GM23338 (cell line): ENCODE measurements around the gene SLC25A6. TPM values are rescaled to one million over a fixed set of nuclear protein-coding genes. Genes with fewer than 3 reads are reported as not detected.

Source experiments
- ATAC-seq: fragments of 200-7000 bp; cut with Tn5 transposase; 3 replicates; pipeline ENCODE4 v1.9.1; 2020
- DNase-seq: peaks from one replicate; pipeline ENCODE4 v3.0.0-alpha.2; 2015; ENCODE audit warnings: low spot score
- H2AFZ ChIP-seq: fragments of 200-600 bp; sonication (generic); 2 replicates; pipeline ENCODE4 v1.8.0; 2016; ENCODE audit warnings: antibody characterized with exemption, mild to moderate bottlenecking, moderate library complexity
- H3F3A ChIP-seq: fragments of 200-600 bp; sonication (generic); replicated peaks from 2 replicates; pipeline ENCODE4 v1.8.0; 2017; ENCODE audit warnings: antibody characterized with exemption, mixed run types, low read depth
- H3K27ac ChIP-seq: fragments of 200-600 bp; sonication (generic); 2 replicates; pipeline ENCODE4 v1.6.1; 2016; ENCODE audit warnings: low read depth
- H3K27me3 ChIP-seq: fragments of 200-600 bp; sonication (generic); 2 replicates; pipeline ENCODE4 v1.8.0; 2016; ENCODE audit warnings: mild to moderate bottlenecking, mixed run types, moderate library complexity; ENCODE audit not compliant: insufficient read depth
- H3K36me3 ChIP-seq: fragments of 200-600 bp; sonication (generic); 2 replicates; pipeline ENCODE4 v1.8.0; 2016; ENCODE audit warnings: mild to moderate bottlenecking; ENCODE audit not compliant: insufficient read depth
- H3K4me1 ChIP-seq: fragments of 200-600 bp; sonication (generic); 2 replicates; pipeline ENCODE4 v1.8.0; 2016; ENCODE audit warnings: mild to moderate bottlenecking, moderate library complexity; ENCODE audit not compliant: insufficient read depth
- H3K4me2 ChIP-seq: fragments of 200-600 bp; sonication (generic); 2 replicates; pipeline ENCODE4 v1.7.1; 2017; ENCODE audit warnings: mixed run types
- H3K4me3 ChIP-seq: fragments of 200-600 bp; sonication (generic); 2 replicates; pipeline ENCODE4 v1.6.1; 2016; ENCODE audit warnings: mixed run types
- H3K79me2 ChIP-seq: fragments of 200-600 bp; sonication (generic); replicated peaks from 2 replicates; pipeline ENCODE4 v1.8.0; 2017; ENCODE audit warnings: mild to moderate bottlenecking; ENCODE audit not compliant: insufficient read depth
- H3K9me2 ChIP-seq: fragments of 200-600 bp; sonication (generic); 2 replicates; pipeline ENCODE4 v1.8.0; 2017; ENCODE audit not compliant: insufficient read depth
- H4K20me1 ChIP-seq: fragments of 200-600 bp; sonication (generic); replicated peaks from 2 replicates; pipeline ENCODE4 v1.8.0; 2017; ENCODE audit warnings: mild to moderate bottlenecking; ENCODE audit not compliant: insufficient read depth
- H3K27ac Mint-ChIP-seq: 2 replicates; pipeline ENCODE4 v1.8.0; 2020; ENCODE audit warnings: inconsistent platforms, mild to moderate bottlenecking, moderate library complexity, mixed read lengths
- H3K27me3 Mint-ChIP-seq: 3 replicates; pipeline ENCODE4 v1.8.0; 2022; ENCODE audit warnings: low read depth, mild to moderate bottlenecking, moderate library complexity, mixed read lengths, inconsistent platforms; ENCODE audit not compliant: insufficient read depth, poor library complexity
- H3K36me3 Mint-ChIP-seq: 3 replicates; pipeline ENCODE4 v1.8.0; 2021; ENCODE audit warnings: low read depth, mild to moderate bottlenecking, inconsistent platforms, moderate library complexity, mixed read lengths
- H3K4me1 Mint-ChIP-seq: 3 replicates; pipeline ENCODE4 v1.8.0; 2020; ENCODE audit warnings: mild to moderate bottlenecking, inconsistent platforms, mixed read lengths
- H3K4me3 Mint-ChIP-seq: 3 replicates; pipeline ENCODE4 v1.8.0; 2021; ENCODE audit warnings: moderate library complexity, mild to moderate bottlenecking, inconsistent platforms, mixed read lengths
- H3K9me3 Mint-ChIP-seq: 3 replicates; pipeline ENCODE4 v1.8.0; 2020; ENCODE audit warnings: moderate library complexity, mild to moderate bottlenecking, inconsistent platforms, mixed read lengths
- CREB1 ChIP-seq: fragments of 250-450 bp; sonication (Bioruptor Pico); IDR thresholded peaks from 2 replicates; pipeline ENCODE4 v1.5.0; 2020; ENCODE audit warnings: low read depth, mild to moderate bottlenecking, moderate library complexity
- EZH2 ChIP-seq: fragments of 200-600 bp; sonication (generic); IDR thresholded peaks from one replicate; pipeline ENCODE4 v1.8.0; 2017; ENCODE audit warnings: antibody characterized with exemption, mild to moderate bottlenecking, low read depth; ENCODE audit not compliant: unreplicated experiment
- EZH2phosphoT487 ChIP-seq: fragments of 200-600 bp; sonication (generic); IDR thresholded peaks from one replicate; pipeline ENCODE4 v1.8.1; 2018; ENCODE audit warnings: antibody characterized with exemption; ENCODE audit not compliant: unreplicated experiment
- JUNB ChIP-seq: IDR thresholded peaks from one replicate; pipeline ENCODE4 v1.6.1; 2016; ENCODE audit warnings: antibody characterized with exemption; ENCODE audit not compliant: unreplicated experiment
- NANOG ChIP-seq: IDR thresholded peaks from 2 replicates; pipeline ENCODE4 v1.6.1; 2016; ENCODE audit warnings: antibody characterized with exemption, borderline replicate concordance
- POLR2AphosphoS5 ChIP-seq: IDR thresholded peaks from 2 replicates; pipeline ENCODE4 v1.6.1; 2016; ENCODE audit warnings: antibody characterized with exemption, low read depth
- STAT1 ChIP-seq: IDR thresholded peaks from one replicate; pipeline ENCODE4 v1.6.1; 2016; ENCODE audit warnings: antibody characterized with exemption; ENCODE audit not compliant: unreplicated experiment
- ZNF331 ChIP-seq: fragments of 250-450 bp; sonication (Bioruptor Pico); IDR thresholded peaks from 2 replicates; pipeline ENCODE4 v1.5.0; 2020; ENCODE audit warnings: low read depth, mild to moderate bottlenecking, moderate library complexity
- polyA plus RNA-seq: library from polyadenylated mRNA; unstranded; fragments of >200 nt; fragmentation: Nextera tagmentation; extraction: Ambion mirVana; gene quantifications from 2 replicates; pipeline ENCODE4 v1.2.1, GENCODE V29; 2016
- total RNA-seq: library from RNA; depleted of rRNA; stranded (reverse); fragments of >200 nt; shearing (Covaris generic); gene quantifications from 2 replicates; pipeline ENCODE4 v1.2.3, GENCODE V29; 2014
- TF ChIP-seq, protein P1 (sequence below): IDR thresholded peaks from 2 replicates; pipeline ENCODE4 v1.6.1; 2016; ENCODE audit warnings: antibody characterized with exemption
- TF ChIP-seq, protein P2 (sequence below): fragments of 250-450 bp; sonication (Bioruptor Pico); IDR thresholded peaks from 2 replicates; pipeline ENCODE4 v1.5.0; 2020; ENCODE audit warnings: mild to moderate bottlenecking, moderate library complexity
- TF ChIP-seq, protein P3 (sequence below): IDR thresholded peaks from one replicate; pipeline ENCODE4 v1.6.1; 2018; ENCODE audit warnings: antibody characterized with exemption; ENCODE audit not compliant: unreplicated experiment
- TF ChIP-seq, protein P4 (sequence below), 2 experiments: fragments of 200-600 bp in 1 of 2; sonication (generic) in 1 of 2; conservative IDR thresholded peaks; 2 replicates each; pipeline versions ENCODE4 v1.5.1 to v1.6.1; 2016 to 2017; ENCODE audit warnings: antibody characterized with exemption in 2 of 2, low read depth in 2 of 2, mild to moderate bottlenecking in 2 of 2, moderate library complexity in 1 of 2

Gene SLC25A6
- total and polyA plus RNA-seq, 2 experiments from 2014 or later, result 358 to 486 TPM

DNA sequence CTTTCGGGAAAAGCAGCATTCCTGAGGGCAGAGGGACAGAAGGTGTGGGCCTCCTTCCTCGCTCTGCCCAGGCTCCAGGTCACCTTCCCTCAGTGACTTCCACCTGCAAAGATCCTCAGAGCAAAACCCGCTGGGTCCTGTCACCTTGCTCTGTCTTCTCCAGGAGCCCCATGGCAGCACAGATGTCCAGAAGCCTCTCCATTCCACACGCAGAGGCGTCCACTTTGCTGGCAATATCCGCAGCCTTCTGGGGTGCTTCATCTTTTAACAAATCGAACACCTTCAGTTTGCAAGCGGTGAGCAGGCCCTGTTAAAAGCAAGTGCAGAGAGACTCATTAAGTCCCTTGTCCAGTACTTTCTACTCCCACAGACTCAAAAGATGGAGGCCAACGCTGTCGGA, 33.5 kb upstream of the SLC25A6 start (continued):
- TF ChIP-seq, protein P1, sequence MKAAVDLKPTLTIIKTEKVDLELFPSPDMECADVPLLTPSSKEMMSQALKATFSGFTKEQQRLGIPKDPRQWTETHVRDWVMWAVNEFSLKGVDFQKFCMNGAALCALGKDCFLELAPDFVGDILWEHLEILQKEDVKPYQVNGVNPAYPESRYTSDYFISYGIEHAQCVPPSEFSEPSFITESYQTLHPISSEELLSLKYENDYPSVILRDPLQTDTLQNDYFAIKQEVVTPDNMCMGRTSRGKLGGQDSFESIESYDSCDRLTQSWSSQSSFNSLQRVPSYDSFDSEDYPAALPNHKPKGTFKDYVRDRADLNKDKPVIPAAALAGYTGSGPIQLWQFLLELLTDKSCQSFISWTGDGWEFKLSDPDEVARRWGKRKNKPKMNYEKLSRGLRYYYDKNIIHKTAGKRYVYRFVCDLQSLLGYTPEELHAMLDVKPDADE, result no peak

DNA sequence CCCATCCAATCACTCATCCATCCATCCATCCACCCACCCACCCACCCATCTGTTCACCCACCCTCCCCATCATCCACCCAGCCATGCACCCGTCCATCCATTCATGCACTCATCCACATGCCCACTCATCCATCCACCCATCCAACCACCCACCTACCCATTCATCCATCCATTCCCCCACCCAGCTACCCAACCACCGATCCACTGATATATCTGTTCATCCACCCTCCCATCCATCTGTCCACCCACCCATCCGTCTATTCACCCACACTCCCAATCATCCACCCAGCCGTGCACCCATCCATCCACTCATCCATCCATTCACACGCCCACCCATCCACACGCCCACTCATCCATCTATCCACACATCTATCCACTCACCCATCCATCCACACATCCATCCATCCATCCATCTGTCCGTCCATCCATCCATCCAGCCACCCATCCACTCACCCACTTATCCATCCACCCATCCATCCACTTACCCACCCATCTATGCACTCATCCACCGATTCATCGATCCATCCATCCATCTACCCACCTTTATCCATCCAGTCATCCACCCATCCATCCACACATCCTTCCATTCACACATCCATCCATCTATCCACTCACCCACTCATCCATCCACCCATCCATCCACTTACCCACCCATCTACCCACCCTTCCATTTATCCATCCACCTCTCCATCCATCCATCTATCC, 32.4 kb upstream of the SLC25A6 start:
- peaks cover 15% of the 10 kb centered on the region; the same call in 1 of the 2 replicates for H3F3A ChIP-seq
- peaks cover 87% of the 10 kb centered on the region for H3K36me3 Mint-ChIP-seq
- no peak for TF ChIP-seq NANOG
- no peak for TF ChIP-seq POLR2AphosphoS5
- TF ChIP-seq EZH2, result no peak
- no peak for TF ChIP-seq CREB1 (CRISPR knock-in tag)
- no peak for TF ChIP-seq JUNB
- TF ChIP-seq ZNF331 (CRISPR knock-in tag), result no peak
- TF ChIP-seq STAT1, result no peak
- TF ChIP-seq, protein P2, sequence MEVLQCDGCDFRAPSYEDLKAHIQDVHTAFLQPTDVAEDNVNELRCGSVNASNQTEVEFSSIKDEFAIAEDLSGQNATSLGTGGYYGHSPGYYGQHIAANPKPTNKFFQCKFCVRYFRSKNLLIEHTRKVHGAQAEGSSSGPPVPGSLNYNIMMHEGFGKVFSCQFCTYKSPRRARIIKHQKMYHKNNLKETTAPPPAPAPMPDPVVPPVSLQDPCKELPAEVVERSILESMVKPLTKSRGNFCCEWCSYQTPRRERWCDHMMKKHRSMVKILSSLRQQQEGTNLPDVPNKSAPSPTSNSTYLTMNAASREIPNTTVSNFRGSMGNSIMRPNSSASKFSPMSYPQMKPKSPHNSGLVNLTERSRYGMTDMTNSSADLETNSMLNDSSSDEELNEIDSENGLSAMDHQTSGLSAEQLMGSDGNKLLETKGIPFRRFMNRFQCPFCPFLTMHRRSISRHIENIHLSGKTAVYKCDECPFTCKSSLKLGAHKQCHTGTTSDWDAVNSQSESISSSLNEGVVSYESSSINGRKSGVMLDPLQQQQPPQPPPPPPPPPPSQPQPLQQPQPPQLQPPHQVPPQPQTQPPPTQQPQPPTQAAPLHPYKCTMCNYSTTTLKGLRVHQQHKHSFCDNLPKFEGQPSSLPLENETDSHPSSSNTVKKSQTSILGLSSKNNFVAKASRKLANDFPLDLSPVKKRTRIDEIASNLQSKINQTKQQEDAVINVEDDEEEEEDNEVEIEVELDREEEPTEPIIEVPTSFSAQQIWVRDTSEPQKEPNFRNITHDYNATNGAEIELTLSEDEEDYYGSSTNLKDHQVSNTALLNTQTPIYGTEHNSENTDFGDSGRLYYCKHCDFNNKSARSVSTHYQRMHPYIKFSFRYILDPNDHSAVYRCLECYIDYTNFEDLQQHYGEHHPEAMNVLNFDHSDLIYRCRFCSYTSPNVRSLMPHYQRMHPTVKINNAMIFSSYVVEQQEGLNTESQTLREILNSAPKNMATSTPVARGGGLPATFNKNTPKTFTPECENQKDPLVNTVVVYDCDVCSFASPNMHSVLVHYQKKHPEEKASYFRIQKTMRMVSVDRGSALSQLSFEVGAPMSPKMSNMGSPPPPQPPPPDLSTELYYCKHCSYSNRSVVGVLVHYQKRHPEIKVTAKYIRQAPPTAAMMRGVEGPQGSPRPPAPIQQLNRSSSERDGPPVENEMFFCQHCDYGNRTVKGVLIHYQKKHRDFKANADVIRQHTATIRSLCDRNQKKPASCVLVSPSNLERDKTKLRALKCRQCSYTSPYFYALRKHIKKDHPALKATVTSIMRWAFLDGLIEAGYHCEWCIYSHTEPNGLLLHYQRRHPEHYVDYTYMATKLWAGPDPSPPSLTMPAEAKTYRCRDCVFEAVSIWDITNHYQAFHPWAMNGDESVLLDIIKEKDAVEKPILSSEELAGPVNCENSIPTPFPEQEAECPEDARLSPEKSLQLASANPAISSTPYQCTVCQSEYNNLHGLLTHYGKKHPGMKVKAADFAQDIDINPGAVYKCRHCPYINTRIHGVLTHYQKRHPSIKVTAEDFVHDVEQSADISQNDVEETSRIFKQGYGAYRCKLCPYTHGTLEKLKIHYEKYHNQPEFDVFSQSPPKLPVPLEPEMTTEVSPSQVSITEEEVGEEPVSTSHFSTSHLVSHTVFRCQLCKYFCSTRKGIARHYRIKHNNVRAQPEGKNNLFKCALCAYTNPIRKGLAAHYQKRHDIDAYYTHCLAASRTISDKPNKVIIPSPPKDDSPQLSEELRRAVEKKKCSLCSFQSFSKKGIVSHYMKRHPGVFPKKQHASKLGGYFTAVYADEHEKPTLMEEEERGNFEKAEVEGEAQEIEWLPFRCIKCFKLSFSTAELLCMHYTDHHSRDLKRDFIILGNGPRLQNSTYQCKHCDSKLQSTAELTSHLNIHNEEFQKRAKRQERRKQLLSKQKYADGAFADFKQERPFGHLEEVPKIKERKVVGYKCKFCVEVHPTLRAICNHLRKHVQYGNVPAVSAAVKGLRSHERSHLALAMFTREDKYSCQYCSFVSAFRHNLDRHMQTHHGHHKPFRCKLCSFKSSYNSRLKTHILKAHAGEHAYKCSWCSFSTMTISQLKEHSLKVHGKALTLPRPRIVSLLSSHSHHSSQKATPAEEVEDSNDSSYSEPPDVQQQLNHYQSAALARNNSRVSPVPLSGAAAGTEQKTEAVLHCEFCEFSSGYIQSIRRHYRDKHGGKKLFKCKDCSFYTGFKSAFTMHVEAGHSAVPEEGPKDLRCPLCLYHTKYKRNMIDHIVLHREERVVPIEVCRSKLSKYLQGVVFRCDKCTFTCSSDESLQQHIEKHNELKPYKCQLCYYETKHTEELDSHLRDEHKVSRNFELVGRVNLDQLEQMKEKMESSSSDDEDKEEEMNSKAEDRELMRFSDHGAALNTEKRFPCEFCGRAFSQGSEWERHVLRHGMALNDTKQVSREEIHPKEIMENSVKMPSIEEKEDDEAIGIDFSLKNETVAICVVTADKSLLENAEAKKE (CRISPR knock-in tag), result no peak
- TF ChIP-seq, protein P3, sequence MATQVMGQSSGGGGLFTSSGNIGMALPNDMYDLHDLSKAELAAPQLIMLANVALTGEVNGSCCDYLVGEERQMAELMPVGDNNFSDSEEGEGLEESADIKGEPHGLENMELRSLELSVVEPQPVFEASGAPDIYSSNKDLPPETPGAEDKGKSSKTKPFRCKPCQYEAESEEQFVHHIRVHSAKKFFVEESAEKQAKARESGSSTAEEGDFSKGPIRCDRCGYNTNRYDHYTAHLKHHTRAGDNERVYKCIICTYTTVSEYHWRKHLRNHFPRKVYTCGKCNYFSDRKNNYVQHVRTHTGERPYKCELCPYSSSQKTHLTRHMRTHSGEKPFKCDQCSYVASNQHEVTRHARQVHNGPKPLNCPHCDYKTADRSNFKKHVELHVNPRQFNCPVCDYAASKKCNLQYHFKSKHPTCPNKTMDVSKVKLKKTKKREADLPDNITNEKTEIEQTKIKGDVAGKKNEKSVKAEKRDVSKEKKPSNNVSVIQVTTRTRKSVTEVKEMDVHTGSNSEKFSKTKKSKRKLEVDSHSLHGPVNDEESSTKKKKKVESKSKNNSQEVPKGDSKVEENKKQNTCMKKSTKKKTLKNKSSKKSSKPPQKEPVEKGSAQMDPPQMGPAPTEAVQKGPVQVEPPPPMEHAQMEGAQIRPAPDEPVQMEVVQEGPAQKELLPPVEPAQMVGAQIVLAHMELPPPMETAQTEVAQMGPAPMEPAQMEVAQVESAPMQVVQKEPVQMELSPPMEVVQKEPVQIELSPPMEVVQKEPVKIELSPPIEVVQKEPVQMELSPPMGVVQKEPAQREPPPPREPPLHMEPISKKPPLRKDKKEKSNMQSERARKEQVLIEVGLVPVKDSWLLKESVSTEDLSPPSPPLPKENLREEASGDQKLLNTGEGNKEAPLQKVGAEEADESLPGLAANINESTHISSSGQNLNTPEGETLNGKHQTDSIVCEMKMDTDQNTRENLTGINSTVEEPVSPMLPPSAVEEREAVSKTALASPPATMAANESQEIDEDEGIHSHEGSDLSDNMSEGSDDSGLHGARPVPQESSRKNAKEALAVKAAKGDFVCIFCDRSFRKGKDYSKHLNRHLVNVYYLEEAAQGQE, result no peak
- no peak for TF ChIP-seq EZH2phosphoT487
- TF ChIP-seq, protein P4, sequence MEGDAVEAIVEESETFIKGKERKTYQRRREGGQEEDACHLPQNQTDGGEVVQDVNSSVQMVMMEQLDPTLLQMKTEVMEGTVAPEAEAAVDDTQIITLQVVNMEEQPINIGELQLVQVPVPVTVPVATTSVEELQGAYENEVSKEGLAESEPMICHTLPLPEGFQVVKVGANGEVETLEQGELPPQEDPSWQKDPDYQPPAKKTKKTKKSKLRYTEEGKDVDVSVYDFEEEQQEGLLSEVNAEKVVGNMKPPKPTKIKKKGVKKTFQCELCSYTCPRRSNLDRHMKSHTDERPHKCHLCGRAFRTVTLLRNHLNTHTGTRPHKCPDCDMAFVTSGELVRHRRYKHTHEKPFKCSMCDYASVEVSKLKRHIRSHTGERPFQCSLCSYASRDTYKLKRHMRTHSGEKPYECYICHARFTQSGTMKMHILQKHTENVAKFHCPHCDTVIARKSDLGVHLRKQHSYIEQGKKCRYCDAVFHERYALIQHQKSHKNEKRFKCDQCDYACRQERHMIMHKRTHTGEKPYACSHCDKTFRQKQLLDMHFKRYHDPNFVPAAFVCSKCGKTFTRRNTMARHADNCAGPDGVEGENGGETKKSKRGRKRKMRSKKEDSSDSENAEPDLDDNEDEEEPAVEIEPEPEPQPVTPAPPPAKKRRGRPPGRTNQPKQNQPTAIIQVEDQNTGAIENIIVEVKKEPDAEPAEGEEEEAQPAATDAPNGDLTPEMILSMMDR (conservative IDR thresholded peaks at IDR 0.05; ENCODE audit: low read depth in 2 of 2), result no peak

More for the DNA sequence above, 32.4 kb upstream of the SLC25A6 start:
- H3K36me3 ChIP-seq, result peaks cover 27% of the 10 kb centered on the region
- H3K79me2 ChIP-seq, result no peaks in the 10 kb centered on the region
- peaks cover 3% of the 10 kb centered on the region; the same call in 1 of the 2 replicates for H4K20me1 ChIP-seq
- H3K4me3 ChIP-seq, result no peak overlapping the region
- no peak overlapping the region for H3K27ac ChIP-seq
- ATAC-seq (no peak), DNase-seq (no peak)
- Mint-ChIP-seq H3K27me3 (peaks cover 18% of the 10 kb centered on the region), H3K9me3 (peaks cover 73% of the 10 kb centered on the region), H3K4me1 (peaks cover 8% of the 10 kb centered on the region), H3K27ac (no peak overlapping the region), H3K4me3 (no peak overlapping the region)
- no peak overlapping the region for H2AFZ ChIP-seq
- no peaks in the 10 kb centered on the region for H3K4me1 ChIP-seq
- no peaks in the 10 kb centered on the region for H3K27me3 ChIP-seq
- no peak overlapping the region for H3K4me2 ChIP-seq
- H3K9me2 ChIP-seq, result no peaks in the 10 kb centered on the region
